Testis (tissue), 2 donors: ENCODE measurements around the gene NKAPD1.
"Not testable (repeated sequence)": the region's sequence is repeated elsewhere in the genome, so short reads cannot be mapped to it uniquely, and the experiment has no call there.

Experiments used
- POLR2A ChIP-seq: fragments of 450-650 bp; IDR thresholded peaks from one replicate; pipeline ENCODE4 v1.6.1; 2017; ENCODE audit warnings: antibody characterized with exemption, mild to moderate bottlenecking, moderate library complexity
- TF ChIP-seq, protein P1 (sequence below), 3 experiments: fragments of 450-650 bp in 2 of 3; fragments of 200-600 bp in 1 of 3; sonication (generic) in 1 of 3; IDR thresholded peaks; one replicate each; pipeline ENCODE4 v1.5.1; 2016 to 2019; ENCODE audit warnings: antibody characterized with exemption in 3 of 3, mild to moderate bottlenecking in 2 of 3, moderate library complexity in 1 of 3

GRCh38 chr11:112048256-112048655 is 25.8 kb upstream of the NKAPD1 start:
- TF ChIP-seq, protein P1, sequence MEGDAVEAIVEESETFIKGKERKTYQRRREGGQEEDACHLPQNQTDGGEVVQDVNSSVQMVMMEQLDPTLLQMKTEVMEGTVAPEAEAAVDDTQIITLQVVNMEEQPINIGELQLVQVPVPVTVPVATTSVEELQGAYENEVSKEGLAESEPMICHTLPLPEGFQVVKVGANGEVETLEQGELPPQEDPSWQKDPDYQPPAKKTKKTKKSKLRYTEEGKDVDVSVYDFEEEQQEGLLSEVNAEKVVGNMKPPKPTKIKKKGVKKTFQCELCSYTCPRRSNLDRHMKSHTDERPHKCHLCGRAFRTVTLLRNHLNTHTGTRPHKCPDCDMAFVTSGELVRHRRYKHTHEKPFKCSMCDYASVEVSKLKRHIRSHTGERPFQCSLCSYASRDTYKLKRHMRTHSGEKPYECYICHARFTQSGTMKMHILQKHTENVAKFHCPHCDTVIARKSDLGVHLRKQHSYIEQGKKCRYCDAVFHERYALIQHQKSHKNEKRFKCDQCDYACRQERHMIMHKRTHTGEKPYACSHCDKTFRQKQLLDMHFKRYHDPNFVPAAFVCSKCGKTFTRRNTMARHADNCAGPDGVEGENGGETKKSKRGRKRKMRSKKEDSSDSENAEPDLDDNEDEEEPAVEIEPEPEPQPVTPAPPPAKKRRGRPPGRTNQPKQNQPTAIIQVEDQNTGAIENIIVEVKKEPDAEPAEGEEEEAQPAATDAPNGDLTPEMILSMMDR (IDR thresholded peaks at IDR 0.05), result not testable (repeated sequence)
- TF ChIP-seq POLR2A, result not testable (repeated sequence)
